Endothelial cell of umbilical vein (primary cell): ENCODE data around the gene CCK.
A peak's percentile ranks its signal among the peaks of the same experiment; 100 is the strongest.

Experiments
- EZH2 ChIP-seq: IDR thresholded peaks from 2 replicates; pipeline ENCODE4 v1.6.1; 2012; ENCODE audit warnings: borderline replicate concordance, low read depth, mild to moderate bottlenecking, moderate library complexity, low read length, inconsistent platforms; ENCODE audit not compliant: severe bottlenecking
- POLR2A ChIP-seq: IDR thresholded peaks from 2 replicates; pipeline ENCODE4 v1.6.1; 2012; ENCODE audit warnings: low read depth, mild to moderate bottlenecking, control low read depth, low read length
- POLR2AphosphoS5 ChIP-seq: IDR thresholded peaks from 2 replicates; pipeline ENCODE4 v1.6.1; 2012; ENCODE audit warnings: low read depth, mild to moderate bottlenecking, control low read depth, low read length, moderate library complexity; ENCODE audit not compliant: insufficient read depth
- TF ChIP-seq, protein P1 (sequence below), 2 donors: IDR thresholded peaks; 1 replicate in 1 of 2; 2 replicates in 1 of 2; pipeline ENCODE4 v1.5.1; 2011; ENCODE audit warnings: low read length in 2 of 2, mild to moderate bottlenecking in 2 of 2, moderate library complexity in 2 of 2, control low read depth in 1 of 2, inconsistent platforms in 1 of 2, low read depth in 1 of 2; ENCODE audit not compliant: insufficient read depth in 1 of 2; ENCODE audit errors: extremely low read depth in 1 of 2

DNA sequence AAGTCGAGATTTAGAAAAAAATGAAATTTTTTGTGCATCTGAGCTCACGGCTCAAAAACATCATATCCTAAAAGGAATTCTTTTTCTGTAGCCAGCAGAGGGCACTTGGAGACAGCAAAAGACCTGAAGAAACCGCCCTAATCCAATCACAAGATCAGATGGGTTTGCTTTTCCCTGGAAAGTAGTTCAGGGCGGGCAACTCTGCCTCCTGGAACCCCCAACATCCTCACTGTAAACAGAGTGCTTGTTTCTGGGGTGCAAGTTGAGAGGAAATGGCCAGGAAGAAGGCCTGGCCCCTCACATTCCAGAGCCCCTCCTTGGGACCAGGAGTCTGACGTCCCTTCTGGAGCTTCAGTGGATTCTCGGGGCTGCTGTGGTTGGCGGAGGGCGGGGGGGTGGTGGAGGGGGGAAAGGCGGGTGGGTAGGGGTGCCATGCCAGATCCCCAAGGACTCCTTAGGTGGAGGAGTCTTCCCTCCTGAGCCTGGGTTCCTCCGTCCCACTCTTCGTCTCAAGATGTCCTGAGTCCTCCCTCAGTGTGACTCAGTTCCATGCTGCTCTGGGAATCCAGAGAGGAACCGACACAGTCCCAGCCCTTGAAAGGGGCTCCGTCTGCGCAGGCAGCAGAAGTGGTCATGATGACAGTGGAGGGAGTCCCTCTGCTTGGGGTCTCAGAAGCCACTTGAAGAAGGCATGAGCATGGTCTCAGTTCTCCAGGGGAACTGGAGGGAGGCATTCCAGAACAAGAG is 35.9 kb downstream of the CCK start:
- TF ChIP-seq, protein P1, sequence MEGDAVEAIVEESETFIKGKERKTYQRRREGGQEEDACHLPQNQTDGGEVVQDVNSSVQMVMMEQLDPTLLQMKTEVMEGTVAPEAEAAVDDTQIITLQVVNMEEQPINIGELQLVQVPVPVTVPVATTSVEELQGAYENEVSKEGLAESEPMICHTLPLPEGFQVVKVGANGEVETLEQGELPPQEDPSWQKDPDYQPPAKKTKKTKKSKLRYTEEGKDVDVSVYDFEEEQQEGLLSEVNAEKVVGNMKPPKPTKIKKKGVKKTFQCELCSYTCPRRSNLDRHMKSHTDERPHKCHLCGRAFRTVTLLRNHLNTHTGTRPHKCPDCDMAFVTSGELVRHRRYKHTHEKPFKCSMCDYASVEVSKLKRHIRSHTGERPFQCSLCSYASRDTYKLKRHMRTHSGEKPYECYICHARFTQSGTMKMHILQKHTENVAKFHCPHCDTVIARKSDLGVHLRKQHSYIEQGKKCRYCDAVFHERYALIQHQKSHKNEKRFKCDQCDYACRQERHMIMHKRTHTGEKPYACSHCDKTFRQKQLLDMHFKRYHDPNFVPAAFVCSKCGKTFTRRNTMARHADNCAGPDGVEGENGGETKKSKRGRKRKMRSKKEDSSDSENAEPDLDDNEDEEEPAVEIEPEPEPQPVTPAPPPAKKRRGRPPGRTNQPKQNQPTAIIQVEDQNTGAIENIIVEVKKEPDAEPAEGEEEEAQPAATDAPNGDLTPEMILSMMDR (IDR thresholded peaks at IDR 0.05; ENCODE audit: extremely low read depth in 1 of 2, insufficient read depth in 1 of 2, low read depth in 1 of 2, low read length in 2 of 2): peak; percentile 43 to 45
- TF ChIP-seq EZH2 (no peak), POLR2AphosphoS5 (no peak), POLR2A (no peak)
